ENCODE results near the gene RALGAPB. TPM values are rescaled to one million over a fixed set of nuclear protein-coding genes. Genes with fewer than 3 reads are reported as not detected.

RALGAPB gene
- total and polyA plus RNA-seq, 2 of the 13 experiments (the other 11 are each of a cell fraction or from before 2014, with no cell fraction given), result 17.6 to 30.6 TPM

DNA sequence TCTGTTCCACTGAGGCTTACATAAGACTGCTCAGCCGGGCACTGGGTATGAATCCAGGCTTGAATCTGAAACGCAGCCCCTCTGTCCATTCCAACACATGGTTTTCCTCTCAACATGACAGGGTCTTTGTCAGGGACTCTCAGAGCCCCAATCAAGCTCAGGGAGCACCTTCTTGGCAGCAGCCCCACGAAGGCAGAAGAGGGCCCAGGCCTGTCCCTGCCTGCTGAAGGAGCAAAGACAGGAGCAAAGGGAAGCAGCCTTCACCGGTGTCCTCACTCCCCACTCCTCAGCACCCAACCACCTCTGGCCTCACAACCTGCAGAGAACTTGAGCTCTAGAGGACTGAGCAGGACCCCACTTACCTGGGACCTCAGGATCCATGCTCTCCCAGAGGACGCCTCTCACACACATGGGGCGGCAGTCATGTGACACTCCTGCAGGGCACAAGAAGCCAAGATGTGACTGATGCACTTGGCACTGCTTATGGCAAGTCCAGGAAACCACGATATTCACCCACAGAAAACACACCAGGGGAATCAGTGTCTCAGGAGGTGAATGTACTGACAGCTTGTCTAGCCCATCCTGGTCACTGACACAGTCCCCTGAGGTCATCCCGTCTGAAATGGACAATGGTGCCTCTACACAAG lies 41.8 kb upstream of the RALGAPB start:
- Histone ChIP-seq H4K20me1 (ENCODE audit: insufficient read depth, low read length) (peaks cover 74% of the 10 kb centered on the region), H3K4me2 (ENCODE audit: low read depth, low read length) (peak overlapping the region; percentile 94; the same call in 1 of the 2 replicates), H3K79me2 (ENCODE audit: insufficient read depth, low read length) (peaks cover 86% of the 10 kb centered on the region), H3K27me3 (ENCODE audit: control insufficient read depth in 1 of 2, insufficient read depth in 2 of 2, low read length in 2 of 2) (no peaks in the 10 kb centered on the region; a peak in 1 of 5 replicates), H3K9me3 (ENCODE audit: low read length) (no peaks in the 10 kb centered on the region), H3K36me3 (replicated peaks in 1 of 2; ENCODE audit: control insufficient read depth in 1 of 2, insufficient read depth in 2 of 2, low read length in 2 of 2) (peaks cover 65 to 79% of the 10 kb centered on the region in 2 experiments), H2AFZ (ENCODE audit: low read length) (no peak overlapping the region), H3K9ac (ENCODE audit: insufficient read depth, low read depth, low read length) (no peak overlapping the region), H3K27ac (ENCODE audit: extremely low read length, insufficient read depth, low read length) (no peak overlapping the region), H3K4me3 (replicated peaks in 1 of 3; ENCODE audit: insufficient read depth in 1 of 3, low read depth in 2 of 3, low read length in 3 of 3) (no peak overlapping the region), H3K4me1 (ENCODE audit: insufficient read depth, low read length) (peaks cover 47% of the 10 kb centered on the region)
- in situ Hi-C loops (cut with HindIII; ENCODE audit: extremely low pct_ligation_motif_present, low pct_unique_long_range_greater_than_20kb), result loop anchor here (25.0 kb wide), 1 partner anchor 306 kb away; the partner anchor contains the start of gene ACTR5
- FAIRE-seq (no peak), DNase-seq (ENCODE audit: low spot score) (no peak), ATAC-seq (no peak)
- POLR2A ChIA-PET, result interaction anchor here (0.9 to 7.1 kb wide), 3 partner anchors 13 to 42 kb away, joined by 3 to 294 read pairs (median 45); partner anchors contain the start of gene RALGAPB
- TF ChIP-seq, protein P1, sequence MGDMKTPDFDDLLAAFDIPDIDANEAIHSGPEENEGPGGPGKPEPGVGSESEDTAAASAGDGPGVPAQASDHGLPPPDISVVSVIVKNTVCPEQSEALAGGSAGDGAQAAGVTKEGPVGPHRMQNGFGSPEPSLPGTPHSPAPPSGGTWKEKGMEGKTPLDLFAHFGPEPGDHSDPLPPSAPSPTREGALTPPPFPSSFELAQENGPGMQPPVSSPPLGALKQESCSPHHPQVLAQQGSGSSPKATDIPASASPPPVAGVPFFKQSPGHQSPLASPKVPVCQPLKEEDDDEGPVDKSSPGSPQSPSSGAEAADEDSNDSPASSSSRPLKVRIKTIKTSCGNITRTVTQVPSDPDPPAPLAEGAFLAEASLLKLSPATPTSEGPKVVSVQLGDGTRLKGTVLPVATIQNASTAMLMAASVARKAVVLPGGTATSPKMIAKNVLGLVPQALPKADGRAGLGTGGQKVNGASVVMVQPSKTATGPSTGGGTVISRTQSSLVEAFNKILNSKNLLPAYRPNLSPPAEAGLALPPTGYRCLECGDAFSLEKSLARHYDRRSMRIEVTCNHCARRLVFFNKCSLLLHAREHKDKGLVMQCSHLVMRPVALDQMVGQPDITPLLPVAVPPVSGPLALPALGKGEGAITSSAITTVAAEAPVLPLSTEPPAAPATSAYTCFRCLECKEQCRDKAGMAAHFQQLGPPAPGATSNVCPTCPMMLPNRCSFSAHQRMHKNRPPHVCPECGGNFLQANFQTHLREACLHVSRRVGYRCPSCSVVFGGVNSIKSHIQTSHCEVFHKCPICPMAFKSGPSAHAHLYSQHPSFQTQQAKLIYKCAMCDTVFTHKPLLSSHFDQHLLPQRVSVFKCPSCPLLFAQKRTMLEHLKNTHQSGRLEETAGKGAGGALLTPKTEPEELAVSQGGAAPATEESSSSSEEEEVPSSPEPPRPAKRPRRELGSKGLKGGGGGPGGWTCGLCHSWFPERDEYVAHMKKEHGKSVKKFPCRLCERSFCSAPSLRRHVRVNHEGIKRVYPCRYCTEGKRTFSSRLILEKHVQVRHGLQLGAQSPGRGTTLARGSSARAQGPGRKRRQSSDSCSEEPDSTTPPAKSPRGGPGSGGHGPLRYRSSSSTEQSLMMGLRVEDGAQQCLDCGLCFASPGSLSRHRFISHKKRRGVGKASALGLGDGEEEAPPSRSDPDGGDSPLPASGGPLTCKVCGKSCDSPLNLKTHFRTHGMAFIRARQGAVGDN (CRISPR knock-in tag; IDR thresholded peaks at IDR 0.05), result peak; percentile 38
- TF ChIP-seq, protein P2, sequence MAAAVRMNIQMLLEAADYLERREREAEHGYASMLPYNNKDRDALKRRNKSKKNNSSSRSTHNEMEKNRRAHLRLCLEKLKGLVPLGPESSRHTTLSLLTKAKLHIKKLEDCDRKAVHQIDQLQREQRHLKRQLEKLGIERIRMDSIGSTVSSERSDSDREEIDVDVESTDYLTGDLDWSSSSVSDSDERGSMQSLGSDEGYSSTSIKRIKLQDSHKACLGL (CRISPR knock-in tag; IDR thresholded peaks at IDR 0.05), result 0 out of 2 replicates have a peak, but pooled peaks have one; percentile 13
- TF ChIP-seq NKX3-1 (CRISPR knock-in tag; IDR thresholded peaks at IDR 0.05) (no peak), ELF4 (CRISPR knock-in tag; IDR thresholded peaks at IDR 0.05; ENCODE audit: borderline replicate concordance) (no peak), AGO2 (optimal IDR thresholded peaks at IDR 0.05; ENCODE audit: low read depth, low read length) (peak; percentile 28)
- TF ChIP-seq, protein P3, sequence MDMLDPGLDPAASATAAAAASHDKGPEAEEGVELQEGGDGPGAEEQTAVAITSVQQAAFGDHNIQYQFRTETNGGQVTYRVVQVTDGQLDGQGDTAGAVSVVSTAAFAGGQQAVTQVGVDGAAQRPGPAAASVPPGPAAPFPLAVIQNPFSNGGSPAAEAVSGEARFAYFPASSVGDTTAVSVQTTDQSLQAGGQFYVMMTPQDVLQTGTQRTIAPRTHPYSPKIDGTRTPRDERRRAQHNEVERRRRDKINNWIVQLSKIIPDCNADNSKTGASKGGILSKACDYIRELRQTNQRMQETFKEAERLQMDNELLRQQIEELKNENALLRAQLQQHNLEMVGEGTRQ (IDR thresholded peaks at IDR 0.05; ENCODE audit: low read depth, low read length), result peak; percentile 32; the same call in 1 of the 2 replicates
- TF ChIP-seq, protein P3 (CRISPR knock-in tag; IDR thresholded peaks at IDR 0.05; ENCODE audit: borderline replicate concordance), result no peak
- BruUV-seq (replicated peaks), result no TSS peak
- CTCF ChIA-PET (ENCODE audit: low intra/inter-chr PET ratio, low total read pairs), result no interaction called here
- intact Hi-C loops (cut with micrococcal nuclease; ENCODE audit: unreplicated experiment), result loop anchor here (10.0 kb wide), 1 partner anchor 884 kb away; no protein-coding TSS in a partner anchor
- 90% methylated on average over 8 of the region's 8 CpGs for WGBS (ENCODE audit: low lambda C conversion rate)
